Osteocyte (in vitro differentiated cells): ENCODE results near the gene LY6G6C. TPM values are rescaled to one million over a fixed set of nuclear protein-coding genes. Genes with fewer than 3 reads are reported as not detected.

ENCODE experiments used
- DNase-seq: peaks from one replicate; pipeline ENCODE4 v3.0.0; 2021; ENCODE audit warnings: mixed read lengths; ENCODE audit not compliant: unreplicated experiment; ENCODE audit errors: extremely low spot score
- H3K27ac Mint-ChIP-seq: one replicate; pipeline ENCODE4 v1.8.0; 2021; ENCODE audit warnings: mild to moderate bottlenecking, mixed read lengths; ENCODE audit not compliant: unreplicated experiment
- H3K27me3 Mint-ChIP-seq: one replicate; pipeline ENCODE4 v1.8.0; 2021; ENCODE audit warnings: mixed read lengths; ENCODE audit not compliant: unreplicated experiment
- H3K36me3 Mint-ChIP-seq: one replicate; pipeline ENCODE4 v1.8.0; 2021; ENCODE audit warnings: mixed read lengths; ENCODE audit not compliant: unreplicated experiment
- H3K4me1 Mint-ChIP-seq: one replicate; pipeline ENCODE4 v1.8.0; 2021; ENCODE audit warnings: mixed read lengths; ENCODE audit not compliant: unreplicated experiment
- H3K4me3 Mint-ChIP-seq: one replicate; pipeline ENCODE4 v1.8.0; 2021; ENCODE audit warnings: mild to moderate bottlenecking, moderate library complexity, mixed read lengths; ENCODE audit not compliant: unreplicated experiment
- H3K9me3 Mint-ChIP-seq: one replicate; pipeline ENCODE4 v1.8.0; 2021; ENCODE audit warnings: mixed read lengths; ENCODE audit not compliant: unreplicated experiment
- total RNA-seq: library from RNA; stranded (reverse); gene quantifications from 2 replicates; pipeline ENCODE4 v1.2.1, GENCODE V29; 2021
- TF ChIP-seq, protein P1 (sequence below): fragments of 200-600 bp; sonication (generic); IDR thresholded peaks from 2 replicates; pipeline ENCODE4 v1.5.0; 2021; ENCODE audit warnings: antibody characterized with exemption, mild to moderate bottlenecking, moderate library complexity

The LY6G6C gene
- total RNA-seq, 1 donor from 2014 or later = not detected

- H3K4me3 Mint-ChIP-seq = peak overlapping the region; percentile 43
- peaks cover 23% of the 10 kb centered on the region for H3K4me1 Mint-ChIP-seq
- peak overlapping the region; percentile 45 for H3K27ac Mint-ChIP-seq
- H3K27me3 Mint-ChIP-seq = no peaks in the 10 kb centered on the region
- TF ChIP-seq, protein P1, sequence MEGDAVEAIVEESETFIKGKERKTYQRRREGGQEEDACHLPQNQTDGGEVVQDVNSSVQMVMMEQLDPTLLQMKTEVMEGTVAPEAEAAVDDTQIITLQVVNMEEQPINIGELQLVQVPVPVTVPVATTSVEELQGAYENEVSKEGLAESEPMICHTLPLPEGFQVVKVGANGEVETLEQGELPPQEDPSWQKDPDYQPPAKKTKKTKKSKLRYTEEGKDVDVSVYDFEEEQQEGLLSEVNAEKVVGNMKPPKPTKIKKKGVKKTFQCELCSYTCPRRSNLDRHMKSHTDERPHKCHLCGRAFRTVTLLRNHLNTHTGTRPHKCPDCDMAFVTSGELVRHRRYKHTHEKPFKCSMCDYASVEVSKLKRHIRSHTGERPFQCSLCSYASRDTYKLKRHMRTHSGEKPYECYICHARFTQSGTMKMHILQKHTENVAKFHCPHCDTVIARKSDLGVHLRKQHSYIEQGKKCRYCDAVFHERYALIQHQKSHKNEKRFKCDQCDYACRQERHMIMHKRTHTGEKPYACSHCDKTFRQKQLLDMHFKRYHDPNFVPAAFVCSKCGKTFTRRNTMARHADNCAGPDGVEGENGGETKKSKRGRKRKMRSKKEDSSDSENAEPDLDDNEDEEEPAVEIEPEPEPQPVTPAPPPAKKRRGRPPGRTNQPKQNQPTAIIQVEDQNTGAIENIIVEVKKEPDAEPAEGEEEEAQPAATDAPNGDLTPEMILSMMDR = no peak
- no peak for DNase-seq
- no peaks in the 10 kb centered on the region for H3K9me3 Mint-ChIP-seq
- peaks cover 13% of the 10 kb centered on the region for H3K36me3 Mint-ChIP-seq
These were observed 20.7 kb downstream of the LY6G6C start for GRCh38 chr6:31700740-31701401.

GRCh38 chr6:31697555-31697954 is 24.0 kb downstream of the LY6G6C start:
- Mint-ChIP-seq H3K4me3 (no peak overlapping the region), H3K9me3 (no peaks in the 10 kb centered on the region), H3K27me3 (no peaks in the 10 kb centered on the region), H3K36me3 (peaks cover 21% of the 10 kb centered on the region), H3K27ac (peak overlapping the region; percentile 32), H3K4me1 (peaks cover 18% of the 10 kb centered on the region)
- no peak for DNase-seq
- TF ChIP-seq, protein P1 = no peak

GRCh38 chr6:31693535-31693934 is 28.0 kb downstream of the LY6G6C start:
- Mint-ChIP-seq H3K27ac (no peak overlapping the region), H3K27me3 (no peaks in the 10 kb centered on the region), H3K4me1 (no peaks in the 10 kb centered on the region), H3K4me3 (no peak overlapping the region), H3K9me3 (no peaks in the 10 kb centered on the region), H3K36me3 (peaks cover 30% of the 10 kb centered on the region)
- TF ChIP-seq, protein P1 = no peak
- DNase-seq = no peak

DNA sequence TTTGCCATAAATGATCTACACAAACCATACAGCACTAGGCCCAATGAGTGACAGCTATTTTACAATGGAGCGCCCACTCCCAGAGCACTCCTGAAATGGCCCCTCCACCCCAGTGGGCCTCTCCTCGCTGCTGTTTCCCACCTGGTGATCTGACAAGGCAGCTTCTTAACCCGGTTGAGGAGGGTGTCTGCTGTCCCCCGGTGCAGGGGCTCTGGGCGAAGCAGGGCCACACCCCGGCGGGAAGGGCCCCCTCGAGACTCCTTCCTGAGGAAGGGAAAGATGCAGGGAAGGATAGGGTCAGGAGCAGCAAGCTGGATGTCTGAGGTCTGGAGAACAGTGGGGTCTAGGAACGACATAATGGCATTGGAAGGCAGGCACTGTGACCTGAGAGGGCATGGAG is 28.7 kb downstream of the LY6G6C start:
- TF ChIP-seq, protein P1 = no peak
- Mint-ChIP-seq H3K4me1 (no peaks in the 10 kb centered on the region), H3K27ac (no peak overlapping the region), H3K4me3 (no peak overlapping the region), H3K9me3 (no peaks in the 10 kb centered on the region), H3K27me3 (no peaks in the 10 kb centered on the region), H3K36me3 (peaks cover 28% of the 10 kb centered on the region)
- DNase-seq = no peak

- Mint-ChIP-seq H3K4me1 (no peaks in the 10 kb centered on the region), H3K27me3 (no peaks in the 10 kb centered on the region), H3K9me3 (no peaks in the 10 kb centered on the region), H3K36me3 (peaks cover 30% of the 10 kb centered on the region), H3K27ac (no peak overlapping the region), H3K4me3 (no peak overlapping the region)
- no peak for DNase-seq
- TF ChIP-seq, protein P1 = no peak
These were observed 29.2 kb downstream of the LY6G6C start for GRCh38 chr6:31692353-31692752.
